IPS-NIHi11 (cell line): ENCODE measurements around the gene TMEM156.
"Not testable (repeated sequence)": the region's sequence is repeated elsewhere in the genome, so short reads cannot be mapped to it uniquely, and the experiment has no call there.

Source experiments
- DNase-seq: peaks from one replicate; pipeline ENCODE4 v3.0.0; 2012; ENCODE audit warnings: mixed read lengths, low spot score

Gene TMEM156

DNA sequence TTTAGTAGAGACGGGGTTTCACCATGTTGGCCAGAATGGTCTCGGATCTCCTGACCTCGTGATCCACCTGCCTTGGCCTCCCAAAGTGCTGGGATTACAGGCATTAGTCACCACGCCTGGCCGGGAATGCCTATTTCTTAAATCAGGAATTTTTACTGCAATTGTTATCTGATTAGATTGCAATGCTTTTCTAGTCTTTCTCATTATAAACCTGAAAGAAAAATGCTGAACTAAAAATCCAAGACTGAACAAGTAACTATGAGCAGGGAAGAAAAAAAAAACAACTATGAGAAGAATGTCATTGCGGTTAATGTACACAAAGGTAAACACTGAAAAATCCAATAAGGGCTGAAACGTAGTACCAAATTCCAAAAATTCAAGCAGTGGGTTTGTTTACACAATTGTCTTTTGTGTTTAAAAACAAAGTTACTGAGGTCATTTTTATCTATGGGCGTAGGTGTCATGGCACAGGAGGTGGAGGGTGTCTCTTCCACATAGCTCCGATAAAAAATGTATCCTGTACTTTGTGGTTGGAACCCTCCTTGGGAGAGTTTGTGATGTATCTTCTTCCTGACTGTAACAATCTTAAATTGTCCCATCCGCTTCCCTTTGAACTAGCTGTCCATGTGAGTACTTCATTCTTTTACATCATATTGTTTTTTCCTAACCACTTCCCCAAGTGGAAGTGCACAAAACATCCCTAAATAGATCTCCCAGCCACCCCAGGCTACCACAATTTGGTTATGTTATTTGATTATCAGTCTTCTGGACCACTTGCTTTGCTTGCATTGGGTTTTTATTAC, 11.1 kb upstream of the TMEM156 start:
- DNase-seq, result no peak

- no peak for DNase-seq
These were observed 10.2 kb upstream of the TMEM156 start for GRCh38 chr4:39042366-39042765.

DNA sequence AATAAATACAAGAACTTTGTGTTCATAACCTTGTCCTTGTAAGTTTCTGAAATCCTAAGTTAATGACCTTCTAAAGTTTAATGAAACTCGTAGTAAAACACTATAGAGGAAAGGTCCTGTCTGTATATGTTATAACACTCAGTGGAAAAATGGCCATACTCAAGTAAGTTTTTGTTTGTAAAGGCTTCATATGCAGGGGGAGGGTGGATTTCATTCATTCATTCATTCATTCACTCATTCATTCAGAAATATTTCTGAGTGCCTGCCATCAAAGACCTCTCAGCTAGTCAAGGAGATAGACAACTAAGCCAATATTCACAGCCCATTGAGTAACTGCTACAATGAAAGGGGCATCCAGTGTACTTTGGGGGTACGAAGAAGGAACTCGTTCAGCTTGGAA, 6.9 kb upstream of the TMEM156 start:
- DNase-seq, result no peak

DNA sequence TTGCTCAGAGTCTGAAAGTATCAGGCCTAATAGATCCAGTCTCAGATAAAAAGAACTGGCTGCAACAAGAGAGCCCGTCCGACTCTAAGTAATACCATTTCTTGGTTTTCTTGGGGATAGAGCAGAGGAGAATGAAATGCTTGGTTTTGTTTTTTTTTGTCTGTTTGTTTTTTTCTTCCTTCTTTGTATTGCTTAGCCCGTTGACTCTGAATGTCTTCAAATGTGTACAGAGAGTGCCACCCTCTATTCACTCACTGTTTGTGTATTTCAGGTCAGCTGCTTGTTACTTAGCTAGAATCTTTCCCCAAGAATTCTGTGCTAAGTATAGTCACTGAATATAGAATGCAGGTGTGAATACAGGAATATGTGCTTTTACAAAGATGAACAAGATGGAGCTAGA, 5.7 kb upstream of the TMEM156 start:
- no peak for DNase-seq

DNA sequence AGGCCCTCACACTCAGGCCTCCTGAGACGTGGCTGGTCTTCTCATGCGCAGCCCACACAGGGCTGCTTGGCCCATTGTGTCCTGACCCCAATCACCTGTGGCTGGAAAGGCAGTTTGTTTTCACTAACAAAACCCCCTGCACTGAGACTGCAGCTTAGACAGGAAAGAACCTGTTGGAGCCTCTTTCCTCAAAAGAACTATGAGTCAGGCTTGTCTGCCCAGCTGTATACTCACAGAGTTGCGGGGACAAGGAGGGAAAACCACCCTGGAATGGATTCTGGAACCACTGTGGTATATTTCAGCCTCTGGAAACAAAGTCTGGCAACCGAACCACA, 5.2 kb upstream of the TMEM156 start:
- DNase-seq, result no peak

- no peak for DNase-seq
These were observed 4.0 kb upstream of the TMEM156 start for GRCh38 chr4:39036172-39036571.

- DNase-seq, result not testable (repeated sequence)
These were observed 604 bp downstream of the TMEM156 start for GRCh38 chr4:39031590-39032020.

DNA sequence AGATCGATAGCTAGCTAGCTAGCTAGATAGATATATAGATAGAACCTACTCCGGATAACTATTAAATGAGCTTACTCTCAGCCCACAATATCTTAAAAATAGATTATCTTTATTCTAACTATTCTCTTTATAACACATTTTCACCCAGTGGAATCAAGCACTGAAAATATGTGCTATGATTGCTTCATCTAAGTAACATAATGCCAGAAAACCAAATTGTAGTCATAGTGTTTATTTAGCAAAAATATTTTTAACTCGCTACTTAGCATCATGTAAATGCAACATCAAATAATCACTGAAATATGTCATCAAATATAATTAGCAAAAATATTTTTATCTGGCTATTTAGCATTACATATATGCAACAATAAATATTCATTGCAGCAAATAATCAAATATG, 1.5 kb downstream of the TMEM156 start:
- DNase-seq, result no peak

DNA sequence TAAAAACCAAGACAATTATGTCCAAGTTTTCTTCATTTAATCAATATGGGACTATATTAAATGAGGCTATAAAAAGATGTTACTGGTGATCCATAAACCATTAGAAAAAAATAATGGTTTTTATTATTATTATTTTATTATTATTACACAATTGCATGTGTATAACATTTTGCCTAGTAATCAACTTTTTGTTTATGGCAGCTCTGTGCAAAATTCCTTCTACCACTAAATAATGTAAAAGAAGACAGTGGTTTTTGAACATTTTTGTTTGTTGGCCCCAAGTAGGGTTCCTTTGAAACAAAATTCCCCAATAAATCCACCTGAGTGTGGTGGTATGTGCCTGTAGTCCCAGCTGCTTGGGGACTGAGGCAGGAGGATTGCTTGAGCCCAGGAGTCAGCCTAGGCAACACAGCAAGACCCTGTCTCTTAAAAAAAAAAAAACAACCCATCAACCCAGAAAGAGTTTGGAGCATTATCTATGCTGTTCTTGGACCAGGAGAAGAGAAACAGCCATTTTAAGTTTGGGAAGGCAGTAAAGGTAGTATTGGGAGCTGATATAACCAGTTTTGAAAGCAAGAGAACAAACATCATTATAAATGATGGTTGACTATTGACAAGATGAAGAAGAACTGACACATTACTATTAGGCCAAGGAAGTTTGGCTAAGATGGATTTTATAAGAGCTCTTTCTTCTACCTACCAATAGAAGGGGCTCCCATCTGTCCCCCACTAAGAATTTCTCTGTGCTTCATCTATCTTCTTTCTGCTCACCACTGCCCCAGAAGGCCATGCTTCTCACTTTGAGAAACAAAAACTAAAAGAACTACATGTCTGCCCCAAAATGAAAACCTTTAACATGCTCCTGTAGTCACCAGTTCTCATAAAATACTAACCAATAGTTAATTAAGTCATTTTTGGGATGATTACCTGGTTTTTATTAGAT, 2.2 kb downstream of the TMEM156 start:
- DNase-seq, result no peak

DNA sequence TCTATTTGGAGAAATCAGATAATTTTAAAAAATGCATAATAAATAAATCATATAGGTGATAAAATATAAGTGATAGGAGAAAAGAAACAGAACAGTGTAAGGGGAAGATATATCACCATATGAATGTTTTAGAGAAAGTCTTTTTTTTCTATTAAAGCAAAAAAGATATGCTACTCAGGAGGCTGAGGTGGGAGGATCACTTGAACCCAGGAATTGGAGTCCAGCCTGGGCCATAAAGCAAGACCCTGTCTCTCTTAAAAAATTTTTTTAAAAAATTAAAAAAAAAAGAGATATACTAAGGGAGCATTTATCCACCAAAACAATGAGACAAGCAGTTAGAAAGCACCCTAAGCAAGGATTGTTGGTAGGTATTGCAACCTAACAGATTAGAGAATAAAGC, 6.1 kb downstream of the TMEM156 start:
- no peak for DNase-seq

DNA sequence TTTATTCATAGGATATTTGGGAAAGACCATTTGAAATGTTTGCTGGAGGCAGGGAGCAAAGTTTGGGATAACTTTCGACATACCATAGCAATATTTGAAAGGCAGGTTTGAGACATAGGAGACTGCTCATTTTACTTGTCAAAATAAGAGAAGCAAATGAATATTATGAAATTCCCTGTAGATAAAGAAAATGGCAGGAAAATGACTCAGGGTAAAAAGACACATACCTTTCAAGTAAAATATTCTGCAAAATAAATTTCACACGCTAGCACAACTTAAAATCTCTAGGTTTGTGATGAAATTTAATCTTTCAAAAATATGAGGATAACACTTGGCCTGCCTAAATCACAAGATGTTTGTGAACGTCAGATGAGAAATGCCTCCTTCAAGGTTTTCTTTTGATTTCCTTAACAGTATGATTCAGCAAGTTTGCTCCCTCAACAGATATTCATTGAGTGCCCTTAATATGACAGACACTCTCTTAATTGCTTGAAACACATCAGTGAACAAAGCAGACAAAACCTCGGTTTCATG, 6.6 kb downstream of the TMEM156 start:
- DNase-seq, result no peak

GRCh38 chr4:39024311-39024865, 7.8 kb downstream of the TMEM156 start:
- DNase-seq, result no peak

- DNase-seq, result no peak
These were observed 9.2 kb downstream of the TMEM156 start for GRCh38 chr4:39023059-39023458.

DNA sequence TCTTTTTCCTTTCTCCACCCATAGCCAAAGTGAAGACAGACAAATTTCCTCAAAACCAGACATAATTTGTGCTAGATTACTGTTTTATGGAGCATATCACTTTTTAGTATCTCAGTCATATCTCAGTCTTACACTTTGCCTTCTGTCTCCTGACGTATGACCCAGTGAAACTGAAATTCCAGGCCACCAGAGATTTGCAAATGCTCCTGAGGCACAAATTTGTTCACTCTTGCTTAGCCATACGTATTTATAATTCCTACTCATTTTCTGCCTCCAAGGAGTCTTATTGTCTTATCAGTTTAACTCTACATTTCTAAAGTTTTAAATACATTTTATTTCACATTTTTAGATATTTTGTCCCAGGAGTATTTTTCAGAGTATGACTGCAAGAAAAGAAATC, 10.0 kb downstream of the TMEM156 start:
- DNase-seq, result no peak

DNA sequence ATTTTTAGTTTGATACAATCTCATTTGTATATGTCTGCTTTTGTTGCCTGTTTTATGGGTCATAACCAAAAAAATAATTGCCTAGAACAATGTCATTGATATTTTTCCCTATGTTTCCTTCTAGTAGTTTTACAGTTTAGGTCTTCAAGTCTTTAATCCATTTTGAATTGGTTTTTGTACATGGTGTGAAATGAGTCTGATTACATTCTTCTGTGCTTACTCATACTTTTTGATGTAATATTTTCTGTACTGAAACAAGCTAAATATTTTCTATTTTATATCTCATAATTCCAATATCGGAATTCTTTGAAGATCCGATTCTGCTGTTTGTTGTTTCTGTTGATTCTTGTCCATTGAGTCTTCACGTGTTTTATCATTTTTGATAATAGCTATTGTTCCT, 10.6 kb downstream of the TMEM156 start:
- DNase-seq, result no peak

- no peak for DNase-seq
These were observed 12.1 kb downstream of the TMEM156 start for GRCh38 chr4:39020130-39020529.

DNA sequence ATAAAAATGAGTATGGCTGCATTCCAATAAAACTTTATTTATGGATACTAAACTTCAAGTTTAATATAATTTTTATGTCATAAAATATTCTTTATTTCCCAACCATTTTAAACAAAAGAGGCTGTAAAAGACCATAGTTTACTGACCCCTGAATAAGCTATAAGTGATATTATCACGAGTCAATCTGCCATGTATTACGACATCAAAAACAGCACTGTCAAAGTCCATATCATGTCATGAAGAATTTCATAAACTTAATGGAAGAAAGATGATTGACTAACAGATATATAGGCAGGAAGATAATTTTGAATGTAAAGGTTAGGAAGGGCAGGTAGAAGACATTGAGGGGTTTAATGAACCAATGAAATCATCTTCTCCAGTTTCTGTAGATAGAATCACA, 18.2 kb downstream of the TMEM156 start:
- DNase-seq, result no peak

DNA sequence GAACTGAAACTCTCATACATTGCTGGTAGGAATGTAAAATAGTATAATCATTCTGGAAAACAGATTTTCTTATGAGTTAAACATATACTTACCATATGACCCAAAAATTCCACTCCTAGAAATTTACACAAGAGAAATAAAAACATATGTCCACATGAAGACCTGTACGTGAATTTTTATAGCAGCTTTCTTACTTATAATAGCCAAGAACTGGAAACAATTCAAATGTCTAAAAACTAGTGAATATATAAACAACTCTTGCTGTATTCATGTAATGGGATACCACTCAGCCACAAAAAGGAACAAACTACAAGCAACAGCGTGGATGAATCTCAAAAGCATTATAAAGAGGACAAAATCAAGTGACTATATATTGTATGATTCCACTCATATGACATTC, 27.5 kb downstream of the TMEM156 start:
- DNase-seq, result no peak

GRCh38 chr4:39002058-39002457, 30.2 kb downstream of the TMEM156 start:
- DNase-seq, result not testable (repeated sequence)

DNA sequence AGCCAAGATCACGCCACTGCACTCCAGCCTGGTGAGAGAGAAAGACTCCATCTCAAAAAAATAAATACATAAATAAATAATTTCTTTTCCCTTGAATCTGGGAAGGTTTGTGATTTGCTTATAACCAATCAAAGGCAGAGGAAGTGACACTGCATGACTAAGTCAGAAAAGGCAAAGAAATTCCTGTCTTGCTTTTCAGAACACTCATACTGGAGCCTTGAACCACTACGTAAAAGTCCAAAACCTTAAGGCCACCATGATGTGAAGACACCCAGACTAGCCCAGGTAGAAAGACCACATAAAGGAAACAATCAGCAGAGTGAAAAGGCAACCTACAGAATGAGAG, 36.6 kb downstream of the TMEM156 start:
- DNase-seq, result no peak

DNA sequence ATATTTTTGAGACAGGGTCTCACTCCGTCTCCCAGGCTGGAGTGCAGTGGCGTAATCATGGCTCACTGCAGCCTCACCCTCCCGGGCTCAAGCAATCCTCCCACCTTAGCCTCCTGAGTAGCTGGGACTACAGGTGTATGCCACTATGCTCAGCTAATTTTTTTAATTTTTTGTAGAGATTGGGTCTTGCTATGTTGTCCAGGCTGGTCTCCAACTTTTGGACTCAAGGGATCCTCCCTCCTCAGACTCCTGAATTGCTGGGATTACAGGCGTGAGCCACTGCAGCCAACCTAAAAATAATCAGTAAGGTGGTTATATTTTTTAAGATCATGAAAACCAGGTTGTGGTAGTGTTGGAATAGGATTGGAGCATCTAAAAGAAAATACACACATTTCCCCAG, 38.1 kb downstream of the TMEM156 start:
- no peak for DNase-seq

DNA sequence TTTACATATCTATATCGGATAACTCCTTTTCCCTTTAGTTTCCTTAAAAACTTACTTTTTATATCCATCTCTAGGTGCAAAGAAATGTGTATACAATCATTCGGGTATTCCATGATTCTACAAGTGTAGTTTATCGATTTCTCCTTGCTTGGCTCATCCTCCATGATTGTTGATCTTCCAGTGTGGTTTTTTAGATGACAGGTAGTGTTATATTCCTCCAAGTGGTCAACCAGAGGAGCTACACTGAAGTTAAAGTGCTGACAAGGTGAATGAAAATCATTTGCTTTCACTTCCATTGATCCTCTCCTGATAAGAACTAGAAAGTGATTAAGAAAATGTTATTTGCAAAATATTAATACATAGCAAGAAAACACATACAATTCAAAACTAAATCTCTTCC, 38.5 kb downstream of the TMEM156 start:
- peak; percentile 15 for DNase-seq

DNA sequence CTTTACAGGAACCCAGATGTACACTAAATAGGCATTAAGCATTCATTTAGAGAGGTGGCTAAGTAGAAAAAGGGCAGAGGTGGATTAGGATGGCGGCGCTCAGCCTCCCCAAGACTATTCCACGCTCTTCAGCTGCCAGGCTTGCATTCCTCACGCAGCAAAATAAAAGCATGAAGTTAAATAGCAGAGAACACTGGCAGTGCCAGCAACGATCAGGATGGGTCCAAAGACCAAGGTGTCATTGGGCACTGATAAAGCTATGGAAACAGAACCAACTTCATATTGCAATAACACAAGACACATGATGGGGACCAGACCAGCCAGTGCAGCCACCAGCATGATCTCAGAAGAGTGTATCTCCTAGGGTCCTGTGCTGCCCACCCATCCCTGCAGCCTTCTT, 42.0 kb downstream of the TMEM156 start:
- DNase-seq, result no peak
